ENCODE measurements around the gene TSPAN32.

- no peak for TF ChIP-seq CTCF (IDR thresholded peaks at IDR 0.05)
- TF ChIP-seq ZFX (IDR thresholded peaks at IDR 0.05; ENCODE audit: borderline replicate concordance), result no peak
These were observed 63.9 kb downstream of the TSPAN32 start for GRCh38 chr11:2365571-2366210.
